Heart left ventricle (tissue), 16 donors: ENCODE results near the gene IGFN1. TPM values are rescaled to one million over a fixed set of nuclear protein-coding genes. Genes with fewer than 3 reads are reported as not detected.

ENCODE experiments used
- ATAC-seq, 4 donors: fragments of 200-7000 bp; cut with Tn5 transposase; one replicate each; pipeline ENCODE4 v1.9.1; 2020 to 2022; ENCODE audit warnings: moderate library complexity in 4 of 4, mild to moderate bottlenecking in 3 of 4, moderate number of reproducible peaks in 1 of 4
- DNase-seq, 5 donors: peaks; one replicate each; pipeline ENCODE4 v3.0.0-alpha.2; 2020
- H3K27ac ChIP-seq, 12 donors: fragments of 200-600 bp; sonication (generic) in 4 of 12; one replicate each; pipeline versions ENCODE4 v1.5.0 to v1.8.0; 2016 to 2022; ENCODE audit warnings: mild to moderate bottlenecking in 2 of 12
- H3K27me3 ChIP-seq, 9 donors: fragments of 200-600 bp; sonication (generic) in 2 of 9; one replicate each; pipeline versions ENCODE4 v1.5.1 to v1.8.0; 2016 to 2022; ENCODE audit warnings: mild to moderate bottlenecking in 3 of 9
- H3K36me3 ChIP-seq, 9 donors: fragments of 200-600 bp; sonication (generic) in 2 of 9; one replicate each; pipeline versions ENCODE4 v1.5.0 to v1.8.0; 2018 to 2022; ENCODE audit warnings: mild to moderate bottlenecking in 2 of 9
- H3K4me1 ChIP-seq, 12 donors: fragments of 200-600 bp; sonication (generic) in 4 of 12; one replicate each; pipeline versions ENCODE4 v1.5.0 to v1.8.0; 2016 to 2022; ENCODE audit warnings: mild to moderate bottlenecking in 3 of 12
- H3K4me3 ChIP-seq, 12 donors: fragments of 200-600 bp; sonication (generic) in 4 of 12; one replicate each; pipeline versions ENCODE4 v1.5.0 to v1.8.0; 2017 to 2022; ENCODE audit warnings: mild to moderate bottlenecking in 9 of 12, moderate library complexity in 4 of 12
- H3K9me3 ChIP-seq, 12 donors: fragments of 200-600 bp; sonication (generic) in 4 of 12; one replicate each; pipeline versions ENCODE4 v1.5.0 to v1.8.0; 2016 to 2022; ENCODE audit warnings: mild to moderate bottlenecking in 1 of 12
- CTCF ChIP-seq, 12 donors: fragments of 200-600 bp; sonication (generic) in 4 of 12; IDR thresholded peaks; one replicate each; pipeline versions ENCODE4 v1.5.0 to v1.8.0; 2018 to 2022; ENCODE audit warnings: antibody characterized with exemption in 12 of 12, mild to moderate bottlenecking in 5 of 12
- POLR2A ChIP-seq, 2 donors: fragments of 450-650 bp; IDR thresholded peaks; one replicate each; pipeline ENCODE4 v1.6.1; 2017; ENCODE audit warnings: antibody characterized with exemption in 2 of 2, mild to moderate bottlenecking in 2 of 2, moderate library complexity in 2 of 2
- WGBS, 4 donors: extraction: QIAGEN DNeasy Blood & Tissue Kit in 2 of 4; methylation state at CpG; one replicate each; pipeline versions ENCODE4 v1.1.5 to v1.1.7; 2013 to 2018; 5-methylcytosine and 5-hydroxymethylcytosine counted together
- intact Hi-C, 10 donors: fragments of 100-400 bp; cut with DNase I; formaldehyde crosslinking; loops; one replicate each; pipeline versions ENCODE4 v1.11.1 to v1.14.2; 2022
- polyA plus RNA-seq, 2 donors: library from polyadenylated mRNA; stranded (reverse); fragments of 200-250 nt; gene quantifications; one replicate each; pipeline ENCODE4 v1.2.3, GENCODE V29; 2013
- total RNA-seq, 9 donors: library from RNA; depleted of rRNA in 2 of 9; stranded (reverse); fragments of >200 nt in 2 of 9; fragmentation: NEBNext Ultra II Directional in 3 of 9; extraction: Animal tissue kit (Norgen Biotek cat#: 25700) in 3 of 9; gene quantifications; one replicate each; pipeline versions ENCODE4 v1.1.0 to v1.2.4, GENCODE V29; 2016 to 2023
- donor health status: ischemic (EF 13 %, LVEDD 7.1; RV severe dilation, severe dysfunction).
- donor health status: healthy with polysubstance abuse.
- donor health status: DM: no; HTN: yes; CAD: no.
- donor health status: DM: no; HTN: no; CAD: no.
- donor health status: ischemic (EF 25% LVEDD 6.9; RV normal size, moderate dysfunction).
- donor health status: ischemic (EF 25% LVEDD 5.7; RV mildly dilated, moderate dysfunction).
- donor health status: healthy.
- donor health status: DM: yes; HTN: yes; CAD: no.
- donor health status: ischemic (EF 35%, LVEDD 5.7; RV mildly dilated, moderate dysfunction).
- donor health status: nonischemic (EF 11% LVEDD 7.7; RV severe dilation, severe dysfunction).
- donor health status: DM: yes; HTN: yes; CAD: no.
- donor health status: PGD.
- donor health status: ischemic (EF 29% LVEDD 5.4; RV normal size, mild dysfunction).
- donor health status: nonischemic (EF 23%, LVEDD 6.1; RV moderate dilation, normal function).

IGFN1 gene
- total and polyA plus RNA-seq, 11 donors = 0.03 to 0.04 TPM; not detected in 9

DNA sequence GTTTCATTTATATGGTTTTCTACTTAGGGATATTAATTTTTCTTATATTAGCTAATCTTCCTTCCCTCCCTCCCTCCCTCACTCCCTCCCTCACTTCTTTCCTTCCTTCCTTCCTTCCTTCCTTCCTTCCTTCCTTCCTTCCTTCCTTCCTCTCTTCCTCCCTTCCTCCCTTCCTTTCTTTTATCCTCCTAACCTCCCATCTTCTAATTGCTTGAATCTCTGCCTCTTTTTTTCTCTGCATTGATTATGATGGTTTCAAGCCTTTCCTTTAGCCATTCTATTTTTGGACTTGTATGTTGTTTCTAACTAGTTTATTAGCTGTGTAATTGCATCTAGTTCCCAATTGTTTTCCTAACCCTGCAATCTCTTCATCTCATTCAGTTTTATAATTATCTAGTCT, 75.7 kb downstream of the IGFN1 start:
- no peaks in the 10 kb centered on the region for H3K36me3 ChIP-seq
- peaks cover 0 to 4% (median 0%) of the 10 kb centered on the region in 12 donors for H3K4me1 ChIP-seq
- no peak for TF ChIP-seq CTCF (IDR thresholded peaks at IDR 0.05)
- H3K27ac ChIP-seq = no peak overlapping the region
- intact Hi-C loops = loop anchor here in 1 of 10 donors (5.0 kb wide), 1 partner anchor 41 kb away; no protein-coding TSS in a partner anchor
- no peak overlapping the region for H3K4me3 ChIP-seq
- no peak for ATAC-seq
- DNase-seq = no peak
- no peaks in the 10 kb centered on the region for H3K9me3 ChIP-seq
- H3K27me3 ChIP-seq = peaks cover 0 to 10% (median 0%) of the 10 kb centered on the region in 9 donors

GRCh38 chr1:201266774-201267173, 76.2 kb downstream of the IGFN1 start:
- DNase-seq = no peak
- no peak for ATAC-seq
- Histone ChIP-seq H3K27me3 (peaks cover 0 to 10% (median 0%) of the 10 kb centered on the region in 9 donors), H3K27ac (no peak overlapping the region), H3K4me3 (no peak overlapping the region), H3K9me3 (no peaks in the 10 kb centered on the region), H3K4me1 (peaks cover 0 to 4% (median 0%) of the 10 kb centered on the region in 12 donors), H3K36me3 (no peaks in the 10 kb centered on the region)
- WGBS, 4 donors = 50 to 62% (median 55%) methylated on average over 3 of the region's 3 CpGs
- TF ChIP-seq CTCF (IDR thresholded peaks at IDR 0.05) (no peak), POLR2A (IDR thresholded peaks at IDR 0.05) (no peak)
- intact Hi-C loops = loop anchor here in 1 of 10 donors (5.0 kb wide), 1 partner anchor 41 kb away; no protein-coding TSS in a partner anchor

GRCh38 chr1:201267481-201268229, 77.0 kb downstream of the IGFN1 start:
- Histone ChIP-seq H3K27ac (no peak overlapping the region), H3K36me3 (no peaks in the 10 kb centered on the region), H3K4me3 (no peak overlapping the region), H3K4me1 (peaks cover 0 to 4% (median 0%) of the 10 kb centered on the region in 12 donors), H3K27me3 (peaks cover 0 to 10% (median 0%) of the 10 kb centered on the region in 9 donors), H3K9me3 (no peaks in the 10 kb centered on the region)
- intact Hi-C loops = loop anchor here in 1 of 10 donors (5.0 kb wide), 1 partner anchor 40 kb away; no protein-coding TSS in a partner anchor
- WGBS, 4 donors = 86 to 89% (median 88%) methylated on average over 14 of the region's 14 CpGs
- ATAC-seq (no peak), DNase-seq (peak in 1 of 5 donors; percentile 1)
- no peak for TF ChIP-seq POLR2A (IDR thresholded peaks at IDR 0.05)
- TF ChIP-seq CTCF (IDR thresholded peaks at IDR 0.05) = no peak

GRCh38 chr1:201268604-201269151, 78.1 kb downstream of the IGFN1 start:
- Histone ChIP-seq H3K27ac (no peak overlapping the region), H3K4me3 (no peak overlapping the region), H3K27me3 (peaks cover 0 to 10% (median 0%) of the 10 kb centered on the region in 9 donors), H3K4me1 (peaks cover 0 to 4% (median 0%) of the 10 kb centered on the region in 12 donors), H3K36me3 (no peaks in the 10 kb centered on the region), H3K9me3 (no peaks in the 10 kb centered on the region)
- ATAC-seq (peak in 3 of 4 donors; percentile 41 to 85 (median 54)), DNase-seq (peak in 1 of 5 donors; percentile 54)
- TF ChIP-seq CTCF (IDR thresholded peaks at IDR 0.05) = no peak
- no peak for TF ChIP-seq POLR2A (IDR thresholded peaks at IDR 0.05)
- intact Hi-C loops = loop anchor here in 1 of 10 donors (5.0 kb wide), 1 partner anchor 39 kb away; no protein-coding TSS in a partner anchor
- WGBS, 4 donors = 37 to 45% (median 41%) methylated on average over 11 to 12 of the region's 12 CpGs
